PFSK-1 (cell line): ENCODE data around the gene TTC39B.

Experiments used
- POLR2AphosphoS5 ChIP-seq: IDR thresholded peaks from 2 replicates; pipeline ENCODE4 v1.6.1; 2012; ENCODE audit warnings: low read depth, mild to moderate bottlenecking, control low read depth, low read length, moderate library complexity
- REST ChIP-seq, 2 experiments: IDR thresholded peaks; 2 replicates each; pipeline versions ENCODE4 v1.6.1 to v1.8.0; 2011 to 2012; ENCODE audit warnings: low read depth in 2 of 2, low read length in 2 of 2, control low read depth in 1 of 2, inconsistent platforms in 1 of 2, mild to moderate bottlenecking in 1 of 2, moderate library complexity in 1 of 2; ENCODE audit not compliant: insufficient read depth in 1 of 2
- SIN3A ChIP-seq: IDR thresholded peaks from 2 replicates; pipeline ENCODE4 v1.6.1; 2012; ENCODE audit warnings: mild to moderate bottlenecking, low read length, moderate library complexity, borderline replicate concordance; ENCODE audit not compliant: insufficient read depth

- no peak for TF ChIP-seq POLR2AphosphoS5
- no peak for TF ChIP-seq SIN3A
- no peak for TF ChIP-seq REST (IDR thresholded peaks at IDR 0.05; ENCODE audit: insufficient read depth in 1 of 2, low read depth in 2 of 2, low read length in 2 of 2)
Observed at GRCh38 chr9:15304632-15305031, 2.4 kb downstream of the TTC39B start.
